ENCODE data around the gene ALDH3B2. TPM values are rescaled to one million over a fixed set of nuclear protein-coding genes. Genes with fewer than 3 reads are reported as not detected.
"Not testable (repeated sequence)": the region's sequence is repeated elsewhere in the genome, so short reads cannot be mapped to it uniquely, and the experiment has no call there.

The ALDH3B2 gene
- total and polyA plus RNA-seq, 2 experiments from 2014 or later = not detected

GRCh38 chr11:67623795-67624194 lies 50.6 kb downstream of the ALDH3B2 start:
- H3K9me2 ChIP-seq (ENCODE audit: insufficient read depth); DNase-seq (ENCODE audit: low spot score); ATAC-seq; H3K4me2 ChIP-seq; H3F3A ChIP-seq (replicated peaks; ENCODE audit: low read depth); H2AFZ ChIP-seq; H4K20me1 ChIP-seq (replicated peaks; ENCODE audit: insufficient read depth); H3K4me3 ChIP-seq; H3K4me3 Mint-ChIP-seq; H3K27ac Mint-ChIP-seq; H3K36me3 ChIP-seq (ENCODE audit: insufficient read depth); H3K79me2 ChIP-seq (replicated peaks; ENCODE audit: insufficient read depth); H3K27ac ChIP-seq (ENCODE audit: low read depth): not testable (repeated sequence)
- H3K9me3 Mint-ChIP-seq = peaks cover 13% of the 10 kb centered on the region; the same call in 2 of the 3 replicates
- peaks cover 45% of the 10 kb centered on the region for H3K27me3 Mint-ChIP-seq (ENCODE audit: insufficient read depth, low read depth, poor library complexity)
- H3K4me1 ChIP-seq (ENCODE audit: insufficient read depth) = peaks cover 19% of the 10 kb centered on the region
- peaks cover 30% of the 10 kb centered on the region for H3K36me3 Mint-ChIP-seq (ENCODE audit: low read depth)
- H3K4me1 Mint-ChIP-seq = peaks cover 29% of the 10 kb centered on the region
- H3K27me3 ChIP-seq (ENCODE audit: insufficient read depth) = peaks cover 26% of the 10 kb centered on the region

- H3K36me3 Mint-ChIP-seq (ENCODE audit: low read depth) = peaks cover 34% of the 10 kb centered on the region
- H2AFZ ChIP-seq; H3K36me3 ChIP-seq (ENCODE audit: insufficient read depth); H3F3A ChIP-seq (replicated peaks; ENCODE audit: low read depth); H3K79me2 ChIP-seq (replicated peaks; ENCODE audit: insufficient read depth); H3K27ac Mint-ChIP-seq; ATAC-seq; H4K20me1 ChIP-seq (replicated peaks; ENCODE audit: insufficient read depth); DNase-seq (ENCODE audit: low spot score); H3K27ac ChIP-seq (ENCODE audit: low read depth); H3K9me2 ChIP-seq (ENCODE audit: insufficient read depth); H3K4me3 ChIP-seq; H3K4me3 Mint-ChIP-seq: not testable (repeated sequence)
- H3K9me3 Mint-ChIP-seq = peaks cover 13% of the 10 kb centered on the region
- peak overlapping the region; percentile 95; the same call in 1 of the 2 replicates for H3K4me2 ChIP-seq
- H3K4me1 ChIP-seq (ENCODE audit: insufficient read depth) = peaks cover 19% of the 10 kb centered on the region
- H3K27me3 Mint-ChIP-seq (ENCODE audit: insufficient read depth, low read depth, poor library complexity) = peaks cover 53% of the 10 kb centered on the region
- peaks cover 36% of the 10 kb centered on the region for H3K4me1 Mint-ChIP-seq
- peaks cover 34% of the 10 kb centered on the region for H3K27me3 ChIP-seq (ENCODE audit: insufficient read depth)
These were observed 51.5 kb downstream of the ALDH3B2 start for GRCh38 chr11:67622905-67623304.

- TF ChIP-seq POLR2AphosphoS5 (IDR thresholded peaks at IDR 0.05; ENCODE audit: low read depth) = peak; percentile 33; the same call in 1 of the 2 replicates
- H3K4me2 ChIP-seq = peak overlapping the region; percentile 95
- DNase-seq (ENCODE audit: low spot score) = peak; percentile 46
These were observed 52.5 kb downstream of the ALDH3B2 start for GRCh38 chr11:67621928-67622327.

GRCh38 chr11:67620621-67621020 lies 53.8 kb downstream of the ALDH3B2 start:
- 0 out of 2 replicates have a peak overlapping the region, but pooled peaks have one; percentile 93 for H2AFZ ChIP-seq
- Mint-ChIP-seq H3K4me3 (peak overlapping the region; percentile 80), H3K36me3 (ENCODE audit: low read depth) (peaks cover 21% of the 10 kb centered on the region), H3K27me3 (ENCODE audit: insufficient read depth, low read depth, poor library complexity) (peaks cover 65% of the 10 kb centered on the region), H3K4me1 (peaks cover 54% of the 10 kb centered on the region), H3K9me3 (peaks cover 13% of the 10 kb centered on the region)
- not testable (repeated sequence) for H3K79me2 ChIP-seq (replicated peaks; ENCODE audit: insufficient read depth); H3K9me2 ChIP-seq (ENCODE audit: insufficient read depth); H3K27ac Mint-ChIP-seq; H3F3A ChIP-seq (replicated peaks; ENCODE audit: low read depth); H3K27ac ChIP-seq (ENCODE audit: low read depth); H3K36me3 ChIP-seq (ENCODE audit: insufficient read depth); H4K20me1 ChIP-seq (replicated peaks; ENCODE audit: insufficient read depth)
- peaks cover 57% of the 10 kb centered on the region for H3K27me3 ChIP-seq (ENCODE audit: insufficient read depth)
- DNase-seq (ENCODE audit: low spot score) (peak; percentile 85), ATAC-seq (0 out of 3 replicates have a peak, but pooled peaks have one; percentile 6)
- H3K4me3 ChIP-seq = peak overlapping the region; percentile 74
- H3K4me2 ChIP-seq = peak overlapping the region; percentile 95
- peaks cover 39% of the 10 kb centered on the region for H3K4me1 ChIP-seq (ENCODE audit: insufficient read depth)

More at GRCh38 chr11:67621928-67622327, 52.5 kb downstream of the ALDH3B2 start:
- H3K36me3 Mint-ChIP-seq (ENCODE audit: low read depth) = peaks cover 34% of the 10 kb centered on the region
- peak overlapping the region; percentile 80 for H3K4me3 Mint-ChIP-seq
- H3K9me2 ChIP-seq (ENCODE audit: insufficient read depth); H3K36me3 ChIP-seq (ENCODE audit: insufficient read depth); H3F3A ChIP-seq (replicated peaks; ENCODE audit: low read depth); H2AFZ ChIP-seq; ATAC-seq; H4K20me1 ChIP-seq (replicated peaks; ENCODE audit: insufficient read depth); H3K27ac Mint-ChIP-seq; H3K79me2 ChIP-seq (replicated peaks; ENCODE audit: insufficient read depth): not testable (repeated sequence)
- peaks cover 13% of the 10 kb centered on the region for H3K9me3 Mint-ChIP-seq
- peaks cover 57% of the 10 kb centered on the region for H3K27me3 Mint-ChIP-seq (ENCODE audit: insufficient read depth, low read depth, poor library complexity)
- H3K4me1 Mint-ChIP-seq = peaks cover 46% of the 10 kb centered on the region
- peaks cover 44% of the 10 kb centered on the region for H3K27me3 ChIP-seq (ENCODE audit: insufficient read depth)
- H3K27ac ChIP-seq (ENCODE audit: low read depth) = 0 out of 2 replicates have a peak overlapping the region, but pooled peaks have one; percentile 82
- peaks cover 29% of the 10 kb centered on the region for H3K4me1 ChIP-seq (ENCODE audit: insufficient read depth)
- H3K4me3 ChIP-seq = peak overlapping the region; percentile 74

GRCh38 chr11:67619683-67620618 lies 54.5 kb downstream of the ALDH3B2 start:
- ATAC-seq; H3K9me3 Mint-ChIP-seq; DNase-seq (ENCODE audit: low spot score); H3K79me2 ChIP-seq (replicated peaks; ENCODE audit: insufficient read depth); H4K20me1 ChIP-seq (replicated peaks; ENCODE audit: insufficient read depth); H3K36me3 ChIP-seq (ENCODE audit: insufficient read depth); H3K27ac ChIP-seq (ENCODE audit: low read depth); H3F3A ChIP-seq (replicated peaks; ENCODE audit: low read depth); H3K9me2 ChIP-seq (ENCODE audit: insufficient read depth): not testable (repeated sequence)
- Histone ChIP-seq H3K27me3 (ENCODE audit: insufficient read depth) (peaks cover 61% of the 10 kb centered on the region), H3K4me1 (ENCODE audit: insufficient read depth) (peaks cover 41% of the 10 kb centered on the region), H3K4me3 (peak overlapping the region; percentile 74), H2AFZ (peak overlapping the region; percentile 93), H3K4me2 (peak overlapping the region; percentile 95)
- H3K4me3 Mint-ChIP-seq = peak overlapping the region; percentile 80
- H3K4me1 Mint-ChIP-seq = peaks cover 54% of the 10 kb centered on the region
- H3K27me3 Mint-ChIP-seq (ENCODE audit: insufficient read depth, low read depth, poor library complexity) = peaks cover 68% of the 10 kb centered on the region
- H3K36me3 Mint-ChIP-seq (ENCODE audit: low read depth) = peaks cover 15% of the 10 kb centered on the region
- 0 out of 2 replicates have a peak overlapping the region, but pooled peaks have one; percentile 10 for H3K27ac Mint-ChIP-seq

- H3F3A ChIP-seq (replicated peaks; ENCODE audit: low read depth); H3K36me3 ChIP-seq (ENCODE audit: insufficient read depth); H2AFZ ChIP-seq; H3K4me3 Mint-ChIP-seq; H3K4me3 ChIP-seq; H4K20me1 ChIP-seq (replicated peaks; ENCODE audit: insufficient read depth); DNase-seq (ENCODE audit: low spot score); H3K4me2 ChIP-seq; H3K9me3 Mint-ChIP-seq; H3K79me2 ChIP-seq (replicated peaks; ENCODE audit: insufficient read depth); ATAC-seq; H3K9me2 ChIP-seq (ENCODE audit: insufficient read depth); H3K27ac Mint-ChIP-seq; H3K27ac ChIP-seq (ENCODE audit: low read depth): not testable (repeated sequence)
- peaks cover 72% of the 10 kb centered on the region for H3K27me3 Mint-ChIP-seq (ENCODE audit: insufficient read depth, low read depth, poor library complexity)
- H3K4me1 Mint-ChIP-seq = peaks cover 62% of the 10 kb centered on the region
- peaks cover 15% of the 10 kb centered on the region for H3K36me3 Mint-ChIP-seq (ENCODE audit: low read depth)
- H3K4me1 ChIP-seq (ENCODE audit: insufficient read depth) = peaks cover 45% of the 10 kb centered on the region
- peaks cover 61% of the 10 kb centered on the region for H3K27me3 ChIP-seq (ENCODE audit: insufficient read depth)
These were observed 55.3 kb downstream of the ALDH3B2 start for GRCh38 chr11:67618901-67619659.
